Measurements from ENCODE around the gene RNASEL.

Gene RNASEL

GRCh38 chr1:182570611-182570970 is 18.5 kb downstream of the RNASEL start:
- H3K4me1 ChIP-seq (ENCODE audit: control insufficient read depth in 1 of 2, insufficient read depth in 2 of 2, low read length in 2 of 2): no peaks in the 10 kb centered on the region
- H3K27me3 ChIP-seq (ENCODE audit: low read depth, low read length): no peaks in the 10 kb centered on the region
- H3K36me3 ChIP-seq (ENCODE audit: control insufficient read depth in 1 of 2, insufficient read depth in 2 of 2, low read length in 2 of 2): peaks cover 7 to 21% of the 10 kb centered on the region in 2 donors
- H3K4me3 ChIP-seq (ENCODE audit: low read depth in 1 of 2, low read length in 2 of 2): no peak overlapping the region
- H3K9me3 ChIP-seq (ENCODE audit: control insufficient read depth in 1 of 2, low read length in 2 of 2): no peaks in the 10 kb centered on the region
- no peak overlapping the region for H3K27ac ChIP-seq (ENCODE audit: low read length)

GRCh38 chr1:182569939-182570610 is 19.0 kb downstream of the RNASEL start:
- Histone ChIP-seq H3K9me3 (ENCODE audit: control insufficient read depth in 1 of 2, low read length in 2 of 2) (no peaks in the 10 kb centered on the region), H3K4me3 (ENCODE audit: low read depth in 1 of 2, low read length in 2 of 2) (no peak overlapping the region), H3K36me3 (ENCODE audit: control insufficient read depth in 1 of 2, insufficient read depth in 2 of 2, low read length in 2 of 2) (peaks cover 4 to 16% of the 10 kb centered on the region in 2 donors), H3K4me1 (ENCODE audit: control insufficient read depth in 1 of 2, insufficient read depth in 2 of 2, low read length in 2 of 2) (no peaks in the 10 kb centered on the region), H3K27ac (ENCODE audit: low read length) (no peak overlapping the region), H3K27me3 (ENCODE audit: low read depth, low read length) (no peaks in the 10 kb centered on the region)

GRCh38 chr1:182568647-182569284 is 20.3 kb downstream of the RNASEL start:
- Histone ChIP-seq H3K27me3 (ENCODE audit: low read depth, low read length) (no peaks in the 10 kb centered on the region), H3K9me3 (ENCODE audit: control insufficient read depth in 1 of 2, low read length in 2 of 2) (no peaks in the 10 kb centered on the region), H3K27ac (ENCODE audit: low read length) (no peak overlapping the region), H3K36me3 (ENCODE audit: control insufficient read depth in 1 of 2, insufficient read depth in 2 of 2, low read length in 2 of 2) (peaks cover 0 to 5% of the 10 kb centered on the region in 2 donors), H3K4me3 (ENCODE audit: low read depth in 1 of 2, low read length in 2 of 2) (no peak overlapping the region), H3K4me1 (ENCODE audit: control insufficient read depth in 1 of 2, insufficient read depth in 2 of 2, low read length in 2 of 2) (no peaks in the 10 kb centered on the region)

GRCh38 chr1:182567629-182568028 is 21.4 kb downstream of the RNASEL start:
- H3K27ac ChIP-seq (ENCODE audit: low read length): no peak overlapping the region
- no peaks in the 10 kb centered on the region for H3K4me1 ChIP-seq (ENCODE audit: control insufficient read depth in 1 of 2, insufficient read depth in 2 of 2, low read length in 2 of 2)
- H3K9me3 ChIP-seq (ENCODE audit: control insufficient read depth in 1 of 2, low read length in 2 of 2): no peaks in the 10 kb centered on the region
- peaks cover 0 to 2% of the 10 kb centered on the region in 2 donors for H3K36me3 ChIP-seq (ENCODE audit: control insufficient read depth in 1 of 2, insufficient read depth in 2 of 2, low read length in 2 of 2)
- no peak overlapping the region for H3K4me3 ChIP-seq (ENCODE audit: low read depth in 1 of 2, low read length in 2 of 2)
- no peaks in the 10 kb centered on the region for H3K27me3 ChIP-seq (ENCODE audit: low read depth, low read length)

GRCh38 chr1:182565537-182565936 is 23.5 kb downstream of the RNASEL start:
- Histone ChIP-seq H3K9me3 (ENCODE audit: control insufficient read depth in 1 of 2, low read length in 2 of 2) (no peaks in the 10 kb centered on the region), H3K36me3 (ENCODE audit: control insufficient read depth in 1 of 2, insufficient read depth in 2 of 2, low read length in 2 of 2) (no peaks in the 10 kb centered on the region), H3K4me3 (ENCODE audit: low read depth in 1 of 2, low read length in 2 of 2) (no peak overlapping the region), H3K27me3 (ENCODE audit: low read depth, low read length) (no peaks in the 10 kb centered on the region), H3K27ac (ENCODE audit: low read length) (no peak overlapping the region), H3K4me1 (ENCODE audit: control insufficient read depth in 1 of 2, insufficient read depth in 2 of 2, low read length in 2 of 2) (no peaks in the 10 kb centered on the region)

GRCh38 chr1:182564406-182565004 is 24.6 kb downstream of the RNASEL start:
- Histone ChIP-seq H3K27me3 (ENCODE audit: low read depth, low read length) (no peaks in the 10 kb centered on the region), H3K9me3 (ENCODE audit: control insufficient read depth in 1 of 2, low read length in 2 of 2) (no peaks in the 10 kb centered on the region), H3K4me1 (ENCODE audit: control insufficient read depth in 1 of 2, insufficient read depth in 2 of 2, low read length in 2 of 2) (no peaks in the 10 kb centered on the region), H3K36me3 (ENCODE audit: control insufficient read depth in 1 of 2, insufficient read depth in 2 of 2, low read length in 2 of 2) (no peaks in the 10 kb centered on the region), H3K4me3 (ENCODE audit: low read depth in 1 of 2, low read length in 2 of 2) (no peak overlapping the region), H3K27ac (ENCODE audit: low read length) (no peak overlapping the region)

GRCh38 chr1:182563095-182563494 is 26.0 kb downstream of the RNASEL start:
- H3K27me3 ChIP-seq (ENCODE audit: low read depth, low read length): no peaks in the 10 kb centered on the region
- no peaks in the 10 kb centered on the region for H3K36me3 ChIP-seq (ENCODE audit: control insufficient read depth in 1 of 2, insufficient read depth in 2 of 2, low read length in 2 of 2)
- H3K27ac ChIP-seq (ENCODE audit: low read length): no peak overlapping the region
- H3K9me3 ChIP-seq (ENCODE audit: control insufficient read depth in 1 of 2, low read length in 2 of 2): no peaks in the 10 kb centered on the region
- H3K4me1 ChIP-seq (ENCODE audit: control insufficient read depth in 1 of 2, insufficient read depth in 2 of 2, low read length in 2 of 2): no peaks in the 10 kb centered on the region
- no peak overlapping the region for H3K4me3 ChIP-seq (ENCODE audit: low read depth in 1 of 2, low read length in 2 of 2)

- no peak overlapping the region for H3K27ac ChIP-seq (ENCODE audit: low read length)
- H3K27me3 ChIP-seq (ENCODE audit: low read depth, low read length): no peaks in the 10 kb centered on the region
Measured at GRCh38 chr1:182561456-182561855, 27.6 kb downstream of the RNASEL start.

GRCh38 chr1:182560392-182560984 is 28.6 kb downstream of the RNASEL start:
- H3K27ac ChIP-seq (ENCODE audit: low read length): no peak overlapping the region
- H3K27me3 ChIP-seq (ENCODE audit: low read depth, low read length): no peaks in the 10 kb centered on the region

More at GRCh38 chr1:182561456-182561855, 27.6 kb downstream of the RNASEL start:
- Histone ChIP-seq H3K4me3 (ENCODE audit: low read depth in 1 of 2, low read length in 2 of 2) (no peak overlapping the region), H3K36me3 (ENCODE audit: control insufficient read depth in 1 of 2, insufficient read depth in 2 of 2, low read length in 2 of 2) (no peaks in the 10 kb centered on the region), H3K4me1 (ENCODE audit: control insufficient read depth in 1 of 2, insufficient read depth in 2 of 2, low read length in 2 of 2) (no peaks in the 10 kb centered on the region), H3K9me3 (ENCODE audit: control insufficient read depth in 1 of 2, low read length in 2 of 2) (no peaks in the 10 kb centered on the region)

GRCh38 chr1:182556279-182556678 is 32.8 kb downstream of the RNASEL start:
- Histone ChIP-seq H3K27ac (ENCODE audit: low read length) (no peak overlapping the region), H3K36me3 (ENCODE audit: control insufficient read depth in 1 of 2, insufficient read depth in 2 of 2, low read length in 2 of 2) (no peaks in the 10 kb centered on the region), H3K4me1 (ENCODE audit: control insufficient read depth in 1 of 2, insufficient read depth in 2 of 2, low read length in 2 of 2) (no peaks in the 10 kb centered on the region), H3K27me3 (ENCODE audit: low read depth, low read length) (no peaks in the 10 kb centered on the region), H3K9me3 (ENCODE audit: control insufficient read depth in 1 of 2, low read length in 2 of 2) (peaks cover 0 to 6% of the 10 kb centered on the region in 2 donors), H3K4me3 (ENCODE audit: low read depth in 1 of 2, low read length in 2 of 2) (no peak overlapping the region)

More at GRCh38 chr1:182560392-182560984, 28.6 kb downstream of the RNASEL start:
- Histone ChIP-seq H3K4me3 (ENCODE audit: low read depth in 1 of 2, low read length in 2 of 2) (no peak overlapping the region), H3K9me3 (ENCODE audit: control insufficient read depth in 1 of 2, low read length in 2 of 2) (no peaks in the 10 kb centered on the region), H3K4me1 (ENCODE audit: control insufficient read depth in 1 of 2, insufficient read depth in 2 of 2, low read length in 2 of 2) (no peaks in the 10 kb centered on the region), H3K36me3 (ENCODE audit: control insufficient read depth in 1 of 2, insufficient read depth in 2 of 2, low read length in 2 of 2) (no peaks in the 10 kb centered on the region)

- H3K36me3 ChIP-seq (ENCODE audit: control insufficient read depth in 1 of 2, insufficient read depth in 2 of 2, low read length in 2 of 2): no peaks in the 10 kb centered on the region
- no peaks in the 10 kb centered on the region for H3K4me1 ChIP-seq (ENCODE audit: control insufficient read depth in 1 of 2, insufficient read depth in 2 of 2, low read length in 2 of 2)
- no peak overlapping the region for H3K27ac ChIP-seq (ENCODE audit: low read length)
- peaks cover 0 to 6% of the 10 kb centered on the region in 2 donors for H3K9me3 ChIP-seq (ENCODE audit: control insufficient read depth in 1 of 2, low read length in 2 of 2)
- no peak overlapping the region for H3K4me3 ChIP-seq (ENCODE audit: low read depth in 1 of 2, low read length in 2 of 2)
- no peaks in the 10 kb centered on the region for H3K27me3 ChIP-seq (ENCODE audit: low read depth, low read length)
Measured at GRCh38 chr1:182555493-182555892, 33.6 kb downstream of the RNASEL start.
